ENCODE results near the gene RNPEPL1. TPM values are rescaled to one million over a fixed set of nuclear protein-coding genes. Genes with fewer than 3 reads are reported as not detected.

The RNPEPL1 gene
- total and polyA plus RNA-seq, 7 donors: 23.1 to 136 (median 64.3) TPM

DNA sequence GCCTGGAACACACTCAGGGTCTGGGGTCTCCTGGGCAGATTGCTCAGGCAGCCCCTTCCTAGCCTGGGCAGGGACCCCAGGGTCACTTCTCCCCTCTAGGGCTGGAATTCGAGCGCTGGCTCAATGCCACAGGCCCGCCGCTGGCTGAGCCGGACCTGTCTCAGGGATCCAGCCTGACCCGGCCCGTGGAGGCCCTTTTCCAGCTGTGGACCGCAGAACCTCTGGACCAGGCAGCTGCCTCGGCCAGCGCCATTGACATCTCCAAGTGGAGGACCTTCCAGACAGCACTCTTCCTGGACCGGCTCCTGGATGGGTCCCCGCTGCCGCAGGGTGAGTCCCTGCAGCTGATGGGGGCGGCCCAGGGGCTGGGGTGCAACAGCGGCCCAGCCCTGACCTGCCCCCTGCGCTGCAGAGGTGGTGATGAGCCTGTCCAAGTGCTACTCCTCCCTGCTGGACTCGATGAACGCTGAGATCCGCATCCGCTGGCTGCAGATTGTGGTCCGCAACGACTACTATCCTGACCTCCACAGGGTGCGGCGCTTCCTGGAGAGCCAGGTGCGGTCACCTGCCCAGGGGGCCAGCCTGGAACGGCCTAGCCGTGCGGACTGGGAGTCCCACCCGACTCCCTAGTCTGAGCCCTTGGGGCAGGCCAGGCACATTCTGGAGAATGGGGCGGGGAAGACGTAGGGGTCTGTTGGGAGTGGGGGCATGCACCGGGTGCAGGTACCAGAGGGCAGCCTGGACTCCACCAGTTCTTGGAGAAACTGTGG is 8.3 kb downstream of the RNPEPL1 start:
- intact Hi-C loops (cut with DNase I): no loop called here
- H3K4me1 ChIP-seq: peaks cover 0 to 16% (median 13%) of the 10 kb centered on the region in 4 donors
- H3K4me3 ChIP-seq: no peak overlapping the region
- 93 to 95% methylated on average over 32 of the region's 32 CpGs for WGBS, 2 donors
- no peaks in the 10 kb centered on the region for H3K27me3 ChIP-seq
- H3K36me3 ChIP-seq: peaks cover 8 to 65% (median 35%) of the 10 kb centered on the region in 4 donors
- DNase-seq: no peak
- no peak overlapping the region for H3K27ac ChIP-seq
- H3K9me3 ChIP-seq: no peaks in the 10 kb centered on the region
- TF ChIP-seq POLR2A (IDR thresholded peaks at IDR 0.05) (no peak), EP300 (IDR thresholded peaks at IDR 0.05) (no peak), POLR2AphosphoS5 (IDR thresholded peaks at IDR 0.05) (no peak)
- TF ChIP-seq, protein P1, sequence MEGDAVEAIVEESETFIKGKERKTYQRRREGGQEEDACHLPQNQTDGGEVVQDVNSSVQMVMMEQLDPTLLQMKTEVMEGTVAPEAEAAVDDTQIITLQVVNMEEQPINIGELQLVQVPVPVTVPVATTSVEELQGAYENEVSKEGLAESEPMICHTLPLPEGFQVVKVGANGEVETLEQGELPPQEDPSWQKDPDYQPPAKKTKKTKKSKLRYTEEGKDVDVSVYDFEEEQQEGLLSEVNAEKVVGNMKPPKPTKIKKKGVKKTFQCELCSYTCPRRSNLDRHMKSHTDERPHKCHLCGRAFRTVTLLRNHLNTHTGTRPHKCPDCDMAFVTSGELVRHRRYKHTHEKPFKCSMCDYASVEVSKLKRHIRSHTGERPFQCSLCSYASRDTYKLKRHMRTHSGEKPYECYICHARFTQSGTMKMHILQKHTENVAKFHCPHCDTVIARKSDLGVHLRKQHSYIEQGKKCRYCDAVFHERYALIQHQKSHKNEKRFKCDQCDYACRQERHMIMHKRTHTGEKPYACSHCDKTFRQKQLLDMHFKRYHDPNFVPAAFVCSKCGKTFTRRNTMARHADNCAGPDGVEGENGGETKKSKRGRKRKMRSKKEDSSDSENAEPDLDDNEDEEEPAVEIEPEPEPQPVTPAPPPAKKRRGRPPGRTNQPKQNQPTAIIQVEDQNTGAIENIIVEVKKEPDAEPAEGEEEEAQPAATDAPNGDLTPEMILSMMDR (IDR thresholded peaks at IDR 0.05): no peak

DNA sequence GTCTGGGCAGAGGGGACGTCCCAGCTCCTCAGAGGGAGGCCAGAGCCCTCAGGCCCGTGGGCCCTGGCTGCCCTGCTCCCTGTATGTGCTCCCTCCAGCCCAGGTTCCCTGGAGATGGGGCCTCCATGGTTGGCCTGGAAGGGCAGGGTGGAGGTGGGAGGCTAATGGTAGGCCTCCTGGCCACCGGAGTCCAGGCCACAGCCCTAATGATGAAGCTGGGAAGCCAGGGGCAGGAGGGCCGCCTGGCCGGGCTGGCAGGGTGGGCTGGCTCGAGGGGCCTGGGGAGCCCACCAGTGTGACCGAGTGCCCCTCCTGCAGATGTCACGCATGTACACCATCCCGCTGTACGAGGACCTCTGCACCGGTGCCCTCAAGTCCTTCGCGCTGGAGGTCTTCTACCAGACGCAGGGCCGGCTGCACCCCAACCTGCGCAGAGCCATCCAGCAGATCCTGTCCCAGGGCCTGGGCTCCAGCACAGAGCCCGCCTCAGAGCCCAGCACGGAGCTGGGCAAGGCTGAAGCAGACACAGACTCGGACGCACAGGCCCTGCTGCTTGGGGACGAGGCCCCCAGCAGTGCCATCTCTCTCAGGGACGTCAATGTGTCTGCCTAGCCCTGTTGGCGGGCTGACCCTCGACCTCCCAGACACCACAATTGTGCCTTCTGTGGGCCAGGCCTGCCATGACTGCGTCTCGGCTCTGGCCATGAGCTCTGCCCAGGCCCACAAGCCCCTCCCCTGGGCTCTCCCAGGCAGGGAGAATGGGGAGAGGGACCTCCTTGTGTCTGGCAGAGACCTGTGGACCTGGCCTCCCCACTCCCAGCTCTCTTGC is 9.2 kb downstream of the RNPEPL1 start:
- DNase-seq: no peak
- Histone ChIP-seq H3K4me1 (peaks cover 0 to 16% (median 13%) of the 10 kb centered on the region in 4 donors), H3K27ac (no peak overlapping the region), H3K9me3 (no peaks in the 10 kb centered on the region), H3K36me3 (peaks cover 8 to 62% (median 33%) of the 10 kb centered on the region in 4 donors), H3K4me3 (no peak overlapping the region), H3K27me3 (no peaks in the 10 kb centered on the region)
- TF ChIP-seq, protein P1 (IDR thresholded peaks at IDR 0.05): no peak
- TF ChIP-seq EP300 (IDR thresholded peaks at IDR 0.05) (no peak), POLR2A (IDR thresholded peaks at IDR 0.05) (no peak), POLR2AphosphoS5 (IDR thresholded peaks at IDR 0.05) (no peak)
- intact Hi-C loops (cut with DNase I): no loop called here
- 88 to 92% methylated on average over 26 of the region's 26 CpGs for WGBS, 2 donors

DNA sequence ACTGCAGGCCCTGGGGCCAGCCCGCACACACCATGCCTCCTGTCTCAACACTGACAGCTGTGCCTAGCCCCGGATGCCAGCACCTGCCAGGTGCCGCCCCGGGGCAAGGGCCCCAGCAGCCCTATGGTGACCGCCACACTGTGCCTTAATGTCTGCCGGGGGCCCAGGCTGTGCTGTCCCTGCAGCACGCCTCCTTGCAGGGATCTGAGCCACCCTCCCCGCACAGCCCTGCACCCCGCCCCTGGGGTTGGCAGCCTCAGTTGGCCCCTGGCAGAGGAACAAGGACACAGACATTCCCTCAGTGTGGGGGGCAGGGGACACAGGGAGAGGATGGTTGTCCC is 9.8 kb downstream of the RNPEPL1 start:
- TF ChIP-seq POLR2A (IDR thresholded peaks at IDR 0.05) (no peak), POLR2AphosphoS5 (IDR thresholded peaks at IDR 0.05) (no peak), EP300 (IDR thresholded peaks at IDR 0.05) (no peak)
- TF ChIP-seq, protein P1 (IDR thresholded peaks at IDR 0.05): no peak
- no peak for DNase-seq
- H3K4me3 ChIP-seq: no peak overlapping the region
- intact Hi-C loops (cut with DNase I): no loop called here
- H3K36me3 ChIP-seq: peaks cover 8 to 56% (median 33%) of the 10 kb centered on the region in 4 donors
- no peaks in the 10 kb centered on the region for H3K9me3 ChIP-seq
- peaks cover 0 to 16% (median 13%) of the 10 kb centered on the region in 4 donors for H3K4me1 ChIP-seq
- WGBS, 2 donors: 90 to 92% methylated on average over 9 of the region's 9 CpGs
- no peaks in the 10 kb centered on the region for H3K27me3 ChIP-seq
- H3K27ac ChIP-seq: no peak overlapping the region

DNA sequence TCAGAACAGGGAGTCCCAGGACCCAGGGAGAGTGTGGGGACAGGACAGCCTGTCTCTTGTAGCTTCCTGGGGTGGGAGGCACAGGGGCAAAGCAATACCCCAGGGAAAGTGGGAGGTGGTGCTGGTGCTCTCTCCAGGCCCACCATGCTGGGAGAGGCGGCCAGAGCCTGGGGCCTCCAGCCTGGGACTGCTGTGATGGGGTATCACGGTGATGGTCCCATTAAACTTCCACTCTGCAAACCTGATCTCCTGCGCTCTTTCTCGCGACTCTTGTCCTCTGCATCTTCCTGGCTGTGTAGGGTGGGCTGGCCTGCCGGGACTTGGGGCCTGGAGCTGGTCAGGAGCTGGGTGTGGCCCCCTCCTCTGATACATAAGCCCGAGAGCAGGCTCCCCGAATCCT is 10.2 kb downstream of the RNPEPL1 start:
- Histone ChIP-seq H3K9me3 (no peaks in the 10 kb centered on the region), H3K4me3 (no peak overlapping the region), H3K27ac (peak overlapping the region in 1 of 4 donors; percentile 40), H3K36me3 (peaks cover 8 to 53% (median 33%) of the 10 kb centered on the region in 4 donors), H3K27me3 (no peaks in the 10 kb centered on the region), H3K4me1 (peaks cover 0 to 16% (median 13%) of the 10 kb centered on the region in 4 donors)
- intact Hi-C loops (cut with DNase I): no loop called here
- WGBS, 2 donors: 88 to 95% methylated on average over 8 of the region's 8 CpGs
- TF ChIP-seq POLR2A (IDR thresholded peaks at IDR 0.05): no peak
- TF ChIP-seq, protein P1 (IDR thresholded peaks at IDR 0.05): no peak
- TF ChIP-seq EP300 (IDR thresholded peaks at IDR 0.05): no peak
- TF ChIP-seq POLR2AphosphoS5 (IDR thresholded peaks at IDR 0.05): no peak
- DNase-seq: no peak

Data from sigmoid colon (tissue), 7 donors.